Lung (tissue), 12 donors: ENCODE measurements around the gene MCF2L2. TPM values are rescaled to one million over a fixed set of nuclear protein-coding genes. Genes with fewer than 3 reads are reported as not detected.

Experiments used
- ATAC-seq: fragments of 200-7000 bp; cut with Tn5 transposase; one replicate; pipeline ENCODE4 v1.9.1; 2020; ENCODE audit warnings: moderate number of reproducible peaks; ENCODE audit not compliant: insufficient read depth, low FRiP score
- DNase-seq, 3 donors: peaks; one replicate each; pipeline ENCODE4 v3.0.0-alpha.2; 2013 to 2017
- H3K27ac ChIP-seq, 2 donors: one replicate each; pipeline ENCODE4 v1.5.1; 2013; ENCODE audit warnings: mild to moderate bottlenecking in 2 of 2, moderate library complexity in 2 of 2, control low read depth in 1 of 2, inconsistent platforms in 1 of 2, low read depth in 1 of 2, low read length in 1 of 2
- H3K27me3 ChIP-seq, 3 donors: one replicate each; pipeline ENCODE4 v1.5.1; 2013; ENCODE audit warnings: low read length in 2 of 3; ENCODE audit not compliant: control insufficient read depth in 3 of 3, insufficient read depth in 3 of 3
- H3K36me3 ChIP-seq, 4 donors: one replicate each; pipeline ENCODE4 v1.5.1; 2013; ENCODE audit warnings: low read length in 4 of 4, mild to moderate bottlenecking in 1 of 4, moderate library complexity in 1 of 4; ENCODE audit not compliant: control insufficient read depth in 4 of 4, insufficient read depth in 4 of 4
- H3K4me1 ChIP-seq, 5 donors: one replicate each; pipeline ENCODE4 v1.5.1; 2013; ENCODE audit warnings: low read length in 5 of 5, mild to moderate bottlenecking in 2 of 5, moderate library complexity in 1 of 5; ENCODE audit not compliant: control insufficient read depth in 5 of 5, insufficient read depth in 5 of 5
- H3K4me3 ChIP-seq: one replicate; pipeline ENCODE4 v1.5.1; 2013; ENCODE audit warnings: mild to moderate bottlenecking, control low read depth, moderate library complexity
- H3K9ac ChIP-seq, 2 donors: one replicate each; pipeline ENCODE4 v1.5.1; 2013; ENCODE audit warnings: low read length in 2 of 2, control low read depth in 1 of 2; ENCODE audit not compliant: insufficient read depth in 1 of 2
- H3K9me3 ChIP-seq, 4 donors: one replicate each; pipeline ENCODE4 v1.5.1; 2013; ENCODE audit warnings: low read length in 3 of 4, mild to moderate bottlenecking in 1 of 4, moderate library complexity in 1 of 4; ENCODE audit not compliant: control insufficient read depth in 4 of 4, insufficient read depth in 3 of 4
- CTCF ChIP-seq: IDR thresholded peaks from 2 replicates; pipeline ENCODE4 v1.5.1; 2012; ENCODE audit warnings: mild to moderate bottlenecking; ENCODE audit errors: control extremely low read depth, extremely low read depth
- WGBS, 2 donors: extraction: QIAGEN DNeasy Blood & Tissue Kit; methylation state at CpG; one replicate each; pipeline ENCODE4 v1.1.7; 2013; 5-methylcytosine and 5-hydroxymethylcytosine counted together
- polyA plus RNA-seq, 2 donors: library from polyadenylated mRNA; stranded (reverse); fragments of 200-250 nt; gene quantifications; one replicate each; pipeline ENCODE4 v1.2.1, GENCODE V29; 2013
- total RNA-seq, 2 donors: library from RNA; depleted of rRNA in 1 of 2; stranded (reverse); fragments of >200 nt in 1 of 2; gene quantifications; one replicate each; pipeline ENCODE4 v1.2.1, GENCODE V29; 2014 to 2021
- donor health status: control.
- donor health status: control.
- donor health status: Bipolar disorder and iron deficiency.
- donor health status: healthy.
- donor health status: DM: yes; HTN: yes; CAD: no.

Gene MCF2L2
- total and polyA plus RNA-seq, 4 donors = 0.26 to 1.7 (median 1.0) TPM

- DNase-seq = no peak
- Histone ChIP-seq H3K4me3 (no peak overlapping the region), H3K4me1 (no peaks in the 10 kb centered on the region), H3K27me3 (peaks cover 0 to 4% (median 3%) of the 10 kb centered on the region in 3 donors), H3K9me3 (no peaks in the 10 kb centered on the region), H3K9ac (no peak overlapping the region), H3K27ac (no peak overlapping the region), H3K36me3 (no peaks in the 10 kb centered on the region)
- 97% methylated on average over 1 of the region's 1 CpG for WGBS, 2 donors
- TF ChIP-seq CTCF = no peak
- no peak for ATAC-seq
These were observed 26.7 kb downstream of the MCF2L2 start for GRCh38 chr3:183401678-183402077.

- no peak overlapping the region for H3K9ac ChIP-seq
- H3K36me3 ChIP-seq = no peaks in the 10 kb centered on the region
- no peak overlapping the region for H3K27ac ChIP-seq
- H3K4me3 ChIP-seq = no peak overlapping the region
- peaks cover 0 to 4% (median 3%) of the 10 kb centered on the region in 3 donors for H3K27me3 ChIP-seq
- 64 to 71% methylated on average over 13 of the region's 13 CpGs for WGBS, 2 donors
- ATAC-seq = no peak
- DNase-seq = no peak
- no peaks in the 10 kb centered on the region for H3K9me3 ChIP-seq
- TF ChIP-seq CTCF = no peak
- H3K4me1 ChIP-seq = no peaks in the 10 kb centered on the region
These were observed 28.1 kb downstream of the MCF2L2 start for GRCh38 chr3:183400352-183400751.

- H3K9ac ChIP-seq = no peak overlapping the region
- H3K9me3 ChIP-seq = no peaks in the 10 kb centered on the region
- H3K27ac ChIP-seq = no peak overlapping the region
- no peak overlapping the region for H3K4me3 ChIP-seq
- ATAC-seq = no peak
- H3K36me3 ChIP-seq = no peaks in the 10 kb centered on the region
- TF ChIP-seq CTCF = no peak
- H3K27me3 ChIP-seq = peaks cover 0 to 4% (median 3%) of the 10 kb centered on the region in 3 donors
- H3K4me1 ChIP-seq = no peaks in the 10 kb centered on the region
- DNase-seq = no peak
- 93 to 95% methylated on average over 5 of the region's 5 CpGs for WGBS, 2 donors
These were observed 31.6 kb downstream of the MCF2L2 start for GRCh38 chr3:183396662-183397391.
